ENCODE results near the gene MCC. TPM values are rescaled to one million over a fixed set of nuclear protein-coding genes. Genes with fewer than 3 reads are reported as not detected.

The MCC gene
- total and polyA plus RNA-seq, 2 of the 4 experiments (the other 2 are of a cell fraction) = 5.0 to 20.6 TPM

DNA sequence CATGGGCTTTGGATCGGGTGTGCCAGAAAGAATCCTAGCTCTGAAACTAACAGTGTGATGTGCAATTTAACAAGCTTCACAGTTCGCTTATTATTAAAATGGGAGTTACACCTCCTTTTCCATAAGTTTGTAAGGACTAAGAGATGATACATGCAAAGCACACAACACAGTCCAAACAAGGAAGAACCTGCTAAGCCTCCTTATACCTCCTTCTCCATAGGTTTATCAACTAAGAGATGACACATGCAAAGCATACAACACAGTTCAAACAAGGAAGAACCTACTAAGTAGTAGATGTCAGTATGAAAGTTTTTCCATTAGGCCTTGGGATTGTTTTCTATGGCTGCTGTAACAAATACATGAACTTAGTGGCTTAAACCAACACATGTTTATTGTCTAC is 295.7 kb downstream of the MCC start:
- ChIA-PET CTCF (interaction anchor here (1.0 kb wide), 1 partner anchor 13 kb away, joined by 3 read pairs; no protein-coding TSS in a partner anchor), POLR2A (ENCODE audit: unreplicated experiment) (no interaction called here)

More for the DNA sequence above, 295.7 kb downstream of the MCC start:
- Histone ChIP-seq H3K4me2 (ENCODE audit: low read depth, low read length) (no peak overlapping the region), H3K9me3 (ENCODE audit: control insufficient read depth, insufficient read depth, low read length) (peaks cover 5% of the 10 kb centered on the region), H3K4me3 (ENCODE audit: insufficient read depth, low read depth, low read length) (no peak overlapping the region), H3K27me3 (ENCODE audit: control insufficient read depth, insufficient read depth, low read length) (no peaks in the 10 kb centered on the region), H4K5ac (ENCODE audit: low read depth, low read length) (no peak overlapping the region), H4K8ac (ENCODE audit: low read depth in 2 of 2, low read length in 2 of 2) (no peak overlapping the region), H3K4me1 (ENCODE audit: control insufficient read depth, insufficient read depth, low read length) (peaks cover 2% of the 10 kb centered on the region; the same call in 1 of the 2 replicates), H3K4ac (ENCODE audit: low read depth, low read length) (no peak overlapping the region), H2AK9ac (replicated peaks; ENCODE audit: low read depth, low read length, poor library complexity) (no peak overlapping the region), H3K79me1 (ENCODE audit: low read depth in 1 of 2, low read length in 2 of 2) (peaks cover 16 to 26% of the 10 kb centered on the region in 2 experiments), H2BK15ac (ENCODE audit: low read depth, low read length) (no peak overlapping the region), H3K9me1 (ENCODE audit: insufficient read depth, low read length) (peaks cover 10% of the 10 kb centered on the region; the same call in 1 of the 2 replicates), H3K18ac (ENCODE audit: low read depth, low read length) (no peak overlapping the region), H3K27ac (ENCODE audit: insufficient read depth, low read length) (no peak overlapping the region), H4K20me1 (ENCODE audit: insufficient read depth, low read length) (peaks cover 7% of the 10 kb centered on the region), H2BK20ac (ENCODE audit: low read depth, low read length) (no peak overlapping the region), H4K91ac (ENCODE audit: insufficient read depth, low read depth, low read length) (no peak overlapping the region), H2AFZ (replicated peaks; ENCODE audit: low read length, poor library complexity) (no peak overlapping the region), H2BK120ac (ENCODE audit: low read depth, low read length) (no peak overlapping the region), H3K36me3 (ENCODE audit: control insufficient read depth, insufficient read depth, low read length) (peaks cover 4% of the 10 kb centered on the region; the same call in 1 of the 2 replicates), H3K56ac (ENCODE audit: extremely low read depth, insufficient read depth, low read length) (no peak overlapping the region), H2BK5ac (ENCODE audit: low read depth, low read length, poor library complexity, severe bottlenecking) (no peak overlapping the region), H3K23ac (ENCODE audit: low read depth, low read length) (no peak overlapping the region), H2AK5ac (ENCODE audit: low read depth, low read length) (no peak overlapping the region), H3K9ac (ENCODE audit: low read depth, low read length) (no peak overlapping the region), H3K14ac (replicated peaks; ENCODE audit: low read depth, low read length) (no peak overlapping the region)
- no TSS peak for BruUV-seq (replicated peaks)
- in situ Hi-C loops (cut with MboI; ENCODE audit: low sequenced_read_pairs) (no loop called here), dilution Hi-C loops (cut with HindIII; ENCODE audit: low sequenced_read_pairs, unreplicated experiment) (no loop called here), intact Hi-C loops (cut with micrococcal nuclease) (no loop called here)
- TF ChIP-seq, protein P1, sequence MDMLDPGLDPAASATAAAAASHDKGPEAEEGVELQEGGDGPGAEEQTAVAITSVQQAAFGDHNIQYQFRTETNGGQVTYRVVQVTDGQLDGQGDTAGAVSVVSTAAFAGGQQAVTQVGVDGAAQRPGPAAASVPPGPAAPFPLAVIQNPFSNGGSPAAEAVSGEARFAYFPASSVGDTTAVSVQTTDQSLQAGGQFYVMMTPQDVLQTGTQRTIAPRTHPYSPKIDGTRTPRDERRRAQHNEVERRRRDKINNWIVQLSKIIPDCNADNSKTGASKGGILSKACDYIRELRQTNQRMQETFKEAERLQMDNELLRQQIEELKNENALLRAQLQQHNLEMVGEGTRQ (IDR thresholded peaks at IDR 0.05; ENCODE audit: low read depth, low read length) = no peak
- TF ChIP-seq POLR2A (IDR thresholded peaks at IDR 0.05; ENCODE audit: low read depth, low read length) (no peak), SMC3 (IDR thresholded peaks at IDR 0.05; ENCODE audit: low read depth, low read length) (no peak), CHD1 (IDR thresholded peaks at IDR 0.05; ENCODE audit: low read depth, low read length) (no peak), MAFK (IDR thresholded peaks at IDR 0.05; ENCODE audit: low read depth, low read length) (no peak), RAD21 (IDR thresholded peaks at IDR 0.05; ENCODE audit: low read length) (no peak), MAZ (IDR thresholded peaks at IDR 0.05; ENCODE audit: borderline replicate concordance, low read depth, low read length) (no peak), MXI1 (IDR thresholded peaks at IDR 0.05; ENCODE audit: borderline replicate concordance, low read depth, low read length) (no peak), CEBPB (IDR thresholded peaks at IDR 0.05; ENCODE audit: low read depth, low read length) (no peak), RFX5 (IDR thresholded peaks at IDR 0.05; ENCODE audit: low read depth, low read length) (no peak), RCOR1 (IDR thresholded peaks at IDR 0.05; ENCODE audit: insufficient replicate concordance, low read length) (no peak), FOS (IDR thresholded peaks at IDR 0.05; ENCODE audit: low read depth, low read length) (no peak), NFE2L2 (IDR thresholded peaks at IDR 0.05; ENCODE audit: low read depth, low read length) (no peak), BHLHE40 (IDR thresholded peaks at IDR 0.05; ENCODE audit: low read depth, low read length) (no peak), ELK1 (IDR thresholded peaks at IDR 0.05; ENCODE audit: borderline replicate concordance, low read depth, low read length) (no peak)
- TF ChIP-seq, protein P2, sequence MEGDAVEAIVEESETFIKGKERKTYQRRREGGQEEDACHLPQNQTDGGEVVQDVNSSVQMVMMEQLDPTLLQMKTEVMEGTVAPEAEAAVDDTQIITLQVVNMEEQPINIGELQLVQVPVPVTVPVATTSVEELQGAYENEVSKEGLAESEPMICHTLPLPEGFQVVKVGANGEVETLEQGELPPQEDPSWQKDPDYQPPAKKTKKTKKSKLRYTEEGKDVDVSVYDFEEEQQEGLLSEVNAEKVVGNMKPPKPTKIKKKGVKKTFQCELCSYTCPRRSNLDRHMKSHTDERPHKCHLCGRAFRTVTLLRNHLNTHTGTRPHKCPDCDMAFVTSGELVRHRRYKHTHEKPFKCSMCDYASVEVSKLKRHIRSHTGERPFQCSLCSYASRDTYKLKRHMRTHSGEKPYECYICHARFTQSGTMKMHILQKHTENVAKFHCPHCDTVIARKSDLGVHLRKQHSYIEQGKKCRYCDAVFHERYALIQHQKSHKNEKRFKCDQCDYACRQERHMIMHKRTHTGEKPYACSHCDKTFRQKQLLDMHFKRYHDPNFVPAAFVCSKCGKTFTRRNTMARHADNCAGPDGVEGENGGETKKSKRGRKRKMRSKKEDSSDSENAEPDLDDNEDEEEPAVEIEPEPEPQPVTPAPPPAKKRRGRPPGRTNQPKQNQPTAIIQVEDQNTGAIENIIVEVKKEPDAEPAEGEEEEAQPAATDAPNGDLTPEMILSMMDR (conservative IDR thresholded peaks at IDR 0.05; ENCODE audit: low read depth, low read length) = no peak
- DNase-seq (no peak), ATAC-seq (ENCODE audit: low read depth) (no peak)
- no CpG with 5 or more reads among the region's 2 CpGs for WGBS, 2 experiments (ENCODE audit: extremely low coverage in 2 of 2, insufficient read length in 1 of 2)
